ENCODE measurements around the gene LRRC41. TPM values are rescaled to one million over a fixed set of nuclear protein-coding genes. Genes with fewer than 3 reads are reported as not detected.
A peak's percentile ranks its signal among the peaks of the same experiment; 100 is the strongest.
"Not testable (repeated sequence)": the region's sequence is repeated elsewhere in the genome, so short reads cannot be mapped to it uniquely, and the experiment has no call there.

LRRC41 gene
- total RNA-seq, 1 donor from 2014 or later, result 106 TPM

DNA sequence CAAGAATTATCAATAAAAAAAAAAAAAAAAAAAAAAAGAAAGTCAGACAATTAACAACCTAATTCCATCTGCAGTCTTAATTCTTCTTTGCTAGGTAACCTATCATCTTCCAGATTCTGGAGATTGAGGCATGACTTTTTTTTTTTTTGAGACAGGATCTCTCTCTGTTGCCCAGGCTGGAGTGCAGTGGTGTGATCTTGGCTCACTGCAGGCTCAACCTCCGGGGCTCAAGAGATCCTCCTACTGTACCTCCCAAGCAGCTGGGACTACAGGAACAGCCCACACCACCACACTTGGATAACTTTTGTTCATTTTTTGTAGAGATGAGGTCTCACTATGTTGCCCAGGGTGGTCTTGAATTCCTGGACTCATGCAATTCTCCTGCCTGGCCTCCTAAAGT lies 60.5 kb downstream of the LRRC41 start:
- no peak for DNase-seq (ENCODE audit: low read depth)

DNA sequence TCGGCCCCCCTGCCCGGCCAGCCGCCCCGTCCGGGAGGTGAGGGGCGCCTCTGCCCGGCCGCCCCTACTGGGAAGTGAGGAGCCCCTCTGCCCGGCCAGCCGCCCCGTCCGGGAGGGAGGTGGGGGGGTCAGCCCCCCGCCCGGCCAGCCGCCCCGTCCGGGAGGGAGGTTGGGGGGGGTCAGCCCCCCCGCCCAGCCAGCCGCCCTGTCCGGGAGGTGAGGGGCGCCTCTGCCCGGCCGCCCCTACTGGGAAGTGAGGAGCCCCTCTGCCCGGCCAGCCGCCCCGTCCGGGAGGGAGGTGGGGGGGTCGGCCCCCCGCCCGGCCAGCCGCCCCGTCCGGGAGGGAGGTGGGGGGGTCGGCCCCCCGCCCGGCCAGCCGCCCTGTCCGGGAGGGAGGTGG lies 61.7 kb downstream of the LRRC41 start:
- DNase-seq (ENCODE audit: low read depth), result not testable (repeated sequence)

DNA sequence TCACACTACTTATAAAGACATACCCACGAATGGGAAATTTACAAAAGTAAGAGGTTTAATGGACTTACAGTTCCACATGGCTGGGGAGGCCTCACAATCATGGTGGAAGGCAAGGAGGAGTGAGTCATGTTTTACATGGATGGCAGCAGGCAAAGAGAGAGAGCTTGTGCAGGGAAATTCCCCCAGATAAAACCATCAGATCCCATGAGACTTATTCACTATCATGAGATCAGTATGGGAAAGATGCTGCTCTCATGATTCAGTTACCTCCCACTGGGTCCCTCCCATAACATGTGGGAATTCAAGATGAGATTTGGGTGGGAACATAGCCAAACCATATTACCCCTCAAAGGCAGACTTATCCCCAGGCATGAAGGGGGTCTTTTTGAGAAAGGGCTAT lies 64.6 kb downstream of the LRRC41 start:
- DNase-seq (ENCODE audit: low read depth), result peak; percentile 53

DNA sequence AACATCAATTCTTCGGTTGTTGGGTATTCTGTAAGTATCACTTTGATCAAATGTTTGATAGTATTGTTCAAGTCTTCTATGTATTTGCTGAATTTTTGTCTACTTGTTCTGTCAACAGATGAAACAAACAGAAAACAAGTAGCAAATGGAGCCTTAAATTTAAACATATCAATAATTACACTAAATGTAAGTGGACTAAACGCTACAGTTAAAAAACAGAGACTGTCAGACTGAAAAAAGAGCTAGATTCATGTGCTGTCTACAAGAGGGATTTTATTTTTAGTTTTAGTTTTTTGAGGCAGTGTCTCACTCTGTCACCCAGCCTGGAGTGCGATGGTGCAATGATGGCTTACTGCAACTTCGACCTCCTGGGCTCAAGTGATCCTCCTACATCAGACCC lies 66.5 kb downstream of the LRRC41 start:
- no peak for DNase-seq (ENCODE audit: low read depth)

DNA sequence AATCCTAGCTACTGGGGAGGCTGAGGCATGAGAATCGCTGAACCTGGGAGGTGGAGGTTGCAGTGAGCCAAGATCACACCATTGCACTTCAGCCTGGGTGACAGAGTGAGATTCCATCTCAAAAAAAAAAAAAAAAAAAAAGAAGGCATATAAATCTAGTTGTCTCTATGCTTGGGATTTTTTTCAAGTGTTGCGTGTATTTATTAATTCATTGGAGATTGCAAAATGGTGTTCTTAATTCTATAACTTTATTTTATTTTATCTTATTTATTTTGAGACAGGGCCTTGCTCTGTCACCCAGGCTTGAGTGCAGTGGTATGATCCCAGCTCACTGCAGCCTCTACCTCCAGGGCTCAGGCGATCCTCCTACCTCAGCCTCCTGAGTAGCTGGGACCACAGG lies 72.2 kb downstream of the LRRC41 start:
- not testable (repeated sequence) for DNase-seq (ENCODE audit: low read depth)

Other genes starting within 250 kb of the LRRC41 start
- gene PIK3R3, start 171.0 kb downstream of the LRRC41 start, total RNA-seq, result 9.0 and 33.7 TPM in 2 replicates
- gene TSPAN1, start 128.5 kb downstream of the LRRC41 start, total RNA-seq, result 78.7 and 114 TPM in 2 replicates
- gene P3R3URF, start 127.1 kb downstream of the LRRC41 start, total RNA-seq, result not detected in 2 replicates
- gene POMGNT1, start 105.2 kb downstream of the LRRC41 start, total RNA-seq, result 34.0 and 38.6 TPM in 2 replicates
- gene LURAP1, start 100.3 kb downstream of the LRRC41 start, total RNA-seq, result 2.1 and 13.8 TPM in 2 replicates
- gene RAD54L, start 55.9 kb downstream of the LRRC41 start, total RNA-seq, result 1.9 and 5.4 TPM in 2 replicates
- 526 and 736 TPM in 2 replicates for gene UQCRH, start 82 bp upstream of the LRRC41 start, total RNA-seq
- gene NSUN4, start 37.2 kb upstream of the LRRC41 start, total RNA-seq, result 21.7 and 27.4 TPM in 2 replicates
- 10.8 and 16.1 TPM in 2 replicates for gene FAAH, start 90.7 kb upstream of the LRRC41 start, total RNA-seq
- not detected in 2 replicates for gene DMBX1, start 186.2 kb upstream of the LRRC41 start, total RNA-seq
- gene KNCN, start 248.0 kb upstream of the LRRC41 start, total RNA-seq, result not detected in 2 replicates

Data from renal cortical epithelial cell (primary cell).